Adipocyte (in vitro differentiated cells): ENCODE measurements around the gene RAB31.
A peak's percentile ranks its signal among the peaks of the same experiment; 100 is the strongest.

Experiments
- DNase-seq: peaks from one replicate; pipeline ENCODE4 v3.0.0-alpha.2; 2015; ENCODE audit warnings: low read depth
- H3K27me3 ChIP-seq: replicated peaks from 2 replicates; pipeline ENCODE4 v1.7.0; 2013; ENCODE audit warnings: mild to moderate bottlenecking, low read length, moderate library complexity; ENCODE audit not compliant: control insufficient read depth, insufficient read depth
- H3K36me3 ChIP-seq: 2 replicates; pipeline ENCODE4 v1.7.0; 2013; ENCODE audit warnings: low read length, mild to moderate bottlenecking, moderate library complexity; ENCODE audit not compliant: control insufficient read depth, insufficient read depth, severe bottlenecking
- H3K4me1 ChIP-seq: 2 replicates; pipeline ENCODE4 v1.7.0; 2013; ENCODE audit warnings: mild to moderate bottlenecking, low read length, moderate library complexity; ENCODE audit not compliant: control insufficient read depth, insufficient read depth
- H3K4me3 ChIP-seq: 2 replicates; pipeline ENCODE4 v1.7.0; 2013; ENCODE audit warnings: mild to moderate bottlenecking, low read length, moderate library complexity
- H3K9ac ChIP-seq: 2 replicates; pipeline ENCODE4 v1.7.0; 2013; ENCODE audit warnings: mild to moderate bottlenecking, low read length, moderate library complexity
- H3K9me3 ChIP-seq: 2 replicates; pipeline ENCODE4 v1.7.0; 2013; ENCODE audit warnings: mild to moderate bottlenecking, low read length, moderate library complexity; ENCODE audit not compliant: control insufficient read depth

Gene RAB31

GRCh38 chr18:9741406-9741792 is 33.3 kb downstream of the RAB31 start:
- no peak overlapping the region for H3K4me3 ChIP-seq

DNA sequence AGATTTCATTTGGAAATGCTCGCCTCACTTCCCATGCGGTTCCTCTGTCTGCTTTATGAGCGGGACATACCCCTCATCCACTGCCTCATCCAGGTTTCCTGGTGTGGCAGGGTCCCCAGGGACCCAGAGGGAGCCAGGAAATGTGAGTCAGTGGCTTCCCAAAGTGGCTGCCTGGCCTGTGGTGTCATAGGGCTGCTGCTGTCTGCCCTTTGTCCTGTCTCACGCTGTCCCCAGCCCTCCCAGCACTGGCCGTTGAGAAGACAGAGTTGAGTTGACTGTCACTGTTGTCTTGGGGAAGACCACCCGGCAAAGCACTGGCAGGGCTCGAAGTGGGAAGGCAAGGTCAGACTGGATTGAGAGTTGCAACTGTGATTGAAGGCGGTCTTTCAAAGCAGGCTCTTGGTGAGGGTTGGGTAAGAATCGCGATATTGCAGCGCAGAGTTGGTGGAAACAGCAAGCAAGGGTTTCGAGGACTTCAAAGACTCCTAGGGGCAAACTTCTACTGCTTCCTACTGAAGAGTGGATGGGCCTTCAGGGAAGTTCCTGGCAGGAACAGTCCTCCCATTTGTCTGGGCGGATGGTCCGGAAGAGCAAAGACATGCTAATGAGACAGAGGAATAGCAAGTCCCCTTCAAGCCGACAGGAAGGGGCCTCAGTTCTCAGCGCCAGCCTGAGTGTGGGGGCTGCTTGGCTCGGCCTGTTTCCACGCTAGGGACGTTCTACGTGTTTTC is 33.9 kb downstream of the RAB31 start:
- no peaks in the 10 kb centered on the region for H3K27me3 ChIP-seq
- no peak overlapping the region for H3K4me3 ChIP-seq

More at GRCh38 chr18:9741406-9741792, 33.3 kb downstream of the RAB31 start:
- no peaks in the 10 kb centered on the region for H3K9me3 ChIP-seq
- H3K9ac ChIP-seq, result no peak overlapping the region
- H3K4me1 ChIP-seq, result peaks cover 42% of the 10 kb centered on the region
- no peaks in the 10 kb centered on the region for H3K36me3 ChIP-seq
- no peaks in the 10 kb centered on the region for H3K27me3 ChIP-seq
- no peak for DNase-seq

GRCh38 chr18:9742524-9743131 is 34.5 kb downstream of the RAB31 start:
- no peaks in the 10 kb centered on the region for H3K36me3 ChIP-seq
- H3K9ac ChIP-seq, result no peak overlapping the region
- no peaks in the 10 kb centered on the region for H3K9me3 ChIP-seq
- H3K4me1 ChIP-seq, result peaks cover 31% of the 10 kb centered on the region
- no peak for DNase-seq
- H3K4me3 ChIP-seq, result peak overlapping the region; percentile 3
- H3K27me3 ChIP-seq, result no peaks in the 10 kb centered on the region

More for the DNA sequence above, 33.9 kb downstream of the RAB31 start:
- Histone ChIP-seq H3K4me1 (peaks cover 37% of the 10 kb centered on the region), H3K9ac (no peak overlapping the region), H3K36me3 (no peaks in the 10 kb centered on the region), H3K9me3 (no peaks in the 10 kb centered on the region)
- no peak for DNase-seq

GRCh38 chr18:9743200-9744016 is 35.3 kb downstream of the RAB31 start:
- no peaks in the 10 kb centered on the region for H3K9me3 ChIP-seq
- no peaks in the 10 kb centered on the region for H3K36me3 ChIP-seq
- no peak overlapping the region for H3K9ac ChIP-seq
- H3K4me3 ChIP-seq, result peak overlapping the region; percentile 3
- peak; percentile 80 for DNase-seq
- H3K27me3 ChIP-seq, result no peaks in the 10 kb centered on the region
- peaks cover 30% of the 10 kb centered on the region for H3K4me1 ChIP-seq

- Histone ChIP-seq H3K9ac (no peak overlapping the region), H3K4me1 (peaks cover 23% of the 10 kb centered on the region), H3K36me3 (no peaks in the 10 kb centered on the region), H3K4me3 (no peak overlapping the region), H3K9me3 (no peaks in the 10 kb centered on the region), H3K27me3 (no peaks in the 10 kb centered on the region)
- DNase-seq, result no peak
Observed at GRCh38 chr18:9746958-9747357, 38.9 kb downstream of the RAB31 start.

GRCh38 chr18:9749611-9750010 is 41.5 kb downstream of the RAB31 start:
- no peaks in the 10 kb centered on the region for H3K9me3 ChIP-seq
- no peak overlapping the region for H3K9ac ChIP-seq
- no peaks in the 10 kb centered on the region for H3K36me3 ChIP-seq
- H3K27me3 ChIP-seq, result no peaks in the 10 kb centered on the region
- no peak overlapping the region for H3K4me3 ChIP-seq
- no peak for DNase-seq
- H3K4me1 ChIP-seq, result no peaks in the 10 kb centered on the region

DNA sequence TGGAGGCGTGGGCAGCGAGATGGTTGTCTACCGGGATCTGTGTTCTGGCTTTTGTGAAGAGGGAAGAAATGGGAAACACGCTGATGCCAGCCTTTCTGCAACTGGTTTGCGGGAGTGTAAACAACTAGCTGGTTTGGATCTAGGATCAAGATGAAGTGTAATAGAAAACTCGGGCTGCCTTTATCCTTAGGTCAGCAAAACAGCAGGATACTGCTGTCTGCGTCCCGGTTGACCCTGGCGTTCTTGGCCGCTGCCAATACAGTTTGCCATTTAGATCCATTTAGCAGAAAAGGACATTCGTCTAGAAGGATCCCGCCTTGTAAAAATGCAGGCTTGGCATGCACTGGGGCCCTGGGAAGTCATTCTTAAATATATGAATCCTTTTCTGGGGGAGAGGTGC is 42.0 kb downstream of the RAB31 start:
- no peaks in the 10 kb centered on the region for H3K36me3 ChIP-seq
- no peaks in the 10 kb centered on the region for H3K4me1 ChIP-seq
- no peaks in the 10 kb centered on the region for H3K27me3 ChIP-seq
- no peak overlapping the region for H3K9ac ChIP-seq
- H3K4me3 ChIP-seq, result no peak overlapping the region
- H3K9me3 ChIP-seq, result no peaks in the 10 kb centered on the region
- DNase-seq, result no peak

DNA sequence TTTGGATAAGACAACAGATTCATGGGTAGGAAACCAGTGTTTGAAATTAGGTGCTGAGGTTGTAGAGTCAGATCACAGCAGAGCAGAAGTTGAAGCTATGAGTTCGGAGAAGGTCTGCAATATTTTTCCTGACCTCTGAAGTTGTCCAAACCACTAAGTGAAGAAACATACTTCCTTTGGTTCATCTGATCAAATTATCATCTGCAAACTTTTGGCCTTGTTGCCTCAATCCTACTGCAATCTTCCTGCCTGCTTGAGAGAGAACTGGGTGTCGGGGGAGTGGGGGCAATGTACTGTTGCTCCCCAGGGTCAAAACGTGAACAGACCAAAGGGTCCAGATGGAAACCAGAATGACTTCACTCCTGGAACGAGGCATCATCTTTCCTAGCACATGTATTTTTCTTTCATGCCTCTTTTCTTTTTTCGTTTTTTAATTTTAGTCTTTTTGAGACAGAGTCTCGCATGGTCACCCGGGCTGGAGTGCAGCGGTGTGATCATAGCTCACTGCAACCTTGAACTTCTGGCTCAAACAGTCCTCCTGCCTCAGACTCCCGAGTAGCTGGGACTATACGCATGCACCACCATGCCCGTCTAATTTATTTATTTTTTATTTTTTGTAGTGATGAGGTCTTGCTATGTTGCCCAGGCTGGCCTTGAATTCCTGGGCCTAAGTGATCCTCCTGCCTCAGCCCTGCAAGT is 42.7 kb downstream of the RAB31 start:
- no peaks in the 10 kb centered on the region for H3K27me3 ChIP-seq
- H3K4me3 ChIP-seq, result no peak overlapping the region
- H3K4me1 ChIP-seq, result no peaks in the 10 kb centered on the region
- no peaks in the 10 kb centered on the region for H3K9me3 ChIP-seq
- no peaks in the 10 kb centered on the region for H3K36me3 ChIP-seq
- DNase-seq, result no peak
- H3K9ac ChIP-seq, result no peak overlapping the region

DNA sequence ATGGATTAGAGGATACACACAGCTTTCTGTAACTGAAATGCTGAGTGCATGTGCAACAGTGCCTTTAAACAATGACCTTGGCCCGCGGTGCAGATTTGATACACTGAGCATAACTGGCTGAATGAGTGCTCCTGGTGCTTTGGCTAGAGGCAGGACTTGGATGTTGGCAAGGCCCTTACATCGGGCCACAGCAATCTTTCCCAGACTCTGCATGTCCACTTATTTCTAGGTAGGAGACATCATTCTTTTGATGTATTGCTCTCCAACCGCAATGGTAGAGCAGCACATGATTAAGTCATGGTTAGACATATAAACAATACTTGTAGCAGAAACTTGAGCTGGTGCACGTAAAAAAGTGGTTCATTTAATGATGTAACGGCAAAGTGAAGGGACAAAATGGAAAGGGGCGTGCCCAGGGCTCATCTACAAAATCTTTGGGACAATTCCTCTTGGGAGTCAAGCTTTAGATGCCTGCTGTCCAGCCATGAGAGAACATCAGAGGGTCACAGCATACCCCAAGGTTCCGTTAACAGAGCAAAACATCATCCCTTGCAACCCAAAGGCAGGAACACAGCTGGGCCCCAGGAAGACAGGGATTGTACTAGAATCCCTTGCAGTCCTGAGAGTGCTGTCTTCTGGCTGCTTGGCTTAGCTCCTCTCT is 43.4 kb downstream of the RAB31 start:
- no peaks in the 10 kb centered on the region for H3K4me1 ChIP-seq
- no peaks in the 10 kb centered on the region for H3K9me3 ChIP-seq
- no peaks in the 10 kb centered on the region for H3K36me3 ChIP-seq
- no peak overlapping the region for H3K9ac ChIP-seq
- DNase-seq, result no peak
- H3K4me3 ChIP-seq, result no peak overlapping the region
- H3K27me3 ChIP-seq, result no peaks in the 10 kb centered on the region

- no peak for DNase-seq
- Histone ChIP-seq H3K36me3 (no peaks in the 10 kb centered on the region), H3K4me3 (no peak overlapping the region)
Observed at GRCh38 chr18:9753846-9754245, 45.7 kb downstream of the RAB31 start.

More at GRCh38 chr18:9753846-9754245, 45.7 kb downstream of the RAB31 start:
- Histone ChIP-seq H3K9me3 (no peaks in the 10 kb centered on the region), H3K9ac (no peak overlapping the region), H3K4me1 (no peaks in the 10 kb centered on the region), H3K27me3 (no peaks in the 10 kb centered on the region)
